ENCODE results near the gene IGF2BP1.
"Not testable (repeated sequence)": the region's sequence is repeated elsewhere in the genome, so short reads cannot be mapped to it uniquely, and the experiment has no call there.

The IGF2BP1 gene

GRCh38 chr17:49100601-49101000 lies 103.4 kb downstream of the IGF2BP1 start:
- no peak for DNase-seq (ENCODE audit: low spot score)

GRCh38 chr17:49101054-49101534 lies 103.9 kb downstream of the IGF2BP1 start:
- DNase-seq (ENCODE audit: low spot score): peak; percentile 57

- DNase-seq (ENCODE audit: low spot score): not testable (repeated sequence)
Measured at GRCh38 chr17:49103360-49103759, 106.2 kb downstream of the IGF2BP1 start.

GRCh38 chr17:49104511-49105074 lies 107.4 kb downstream of the IGF2BP1 start:
- peak; percentile 56 for DNase-seq (ENCODE audit: low spot score)

Data from hepatic stellate cell (primary cell).